Neuronal stem cell (in vitro differentiated cells): ENCODE results near the gene ADAP1.
"Not testable (repeated sequence)": the region's sequence is repeated elsewhere in the genome, so short reads cannot be mapped to it uniquely, and the experiment has no call there.

ENCODE experiments used
- DNase-seq: peaks from one replicate; pipeline ENCODE4 v3.0.0-alpha.2; 2013; ENCODE audit warnings: low spot score
- H2AFZ ChIP-seq: one replicate; pipeline ENCODE4 v1.6.1; 2013; ENCODE audit warnings: mild to moderate bottlenecking, low read length, inconsistent platforms
- H2AK5ac ChIP-seq: 2 replicates; pipeline ENCODE4 v1.6.1; 2013; ENCODE audit warnings: low read depth, mild to moderate bottlenecking, inconsistent platforms, low read length, moderate library complexity, mixed read lengths
- H2BK120ac ChIP-seq: 2 replicates; pipeline ENCODE4 v1.6.1; 2013; ENCODE audit warnings: low read depth, mild to moderate bottlenecking, inconsistent platforms, low read length, moderate library complexity, mixed read lengths
- H2BK12ac ChIP-seq: one replicate; pipeline ENCODE4 v1.6.1; 2013; ENCODE audit warnings: low read length, inconsistent platforms
- H2BK15ac ChIP-seq: 2 replicates; pipeline ENCODE4 v1.6.1; 2013; ENCODE audit warnings: mild to moderate bottlenecking, low read length, inconsistent platforms, mixed read lengths
- H2BK5ac ChIP-seq: one replicate; pipeline ENCODE4 v1.6.1; 2013; ENCODE audit warnings: inconsistent platforms, mild to moderate bottlenecking, low read length, moderate library complexity
- H3K14ac ChIP-seq: one replicate; pipeline ENCODE4 v1.6.1; 2013; ENCODE audit warnings: low read length, inconsistent platforms
- H3K18ac ChIP-seq: 2 replicates; pipeline ENCODE4 v1.6.1; 2013; ENCODE audit warnings: low read length, inconsistent platforms
- H3K23ac ChIP-seq: 2 replicates; pipeline ENCODE4 v1.6.1; 2013; ENCODE audit warnings: low read depth, mild to moderate bottlenecking, mixed read lengths, low read length, inconsistent platforms; ENCODE audit not compliant: poor library complexity
- H3K27ac ChIP-seq: replicated peaks from 3 replicates; pipeline ENCODE4 v1.5.1; 2013; ENCODE audit warnings: low read length, inconsistent platforms
- H3K27me3 ChIP-seq, 3 experiments: 2 replicates each; pipeline ENCODE4 v1.6.1; 2013; ENCODE audit warnings: low read length in 3 of 3, mild to moderate bottlenecking in 2 of 3, inconsistent platforms in 1 of 3, low read depth in 1 of 3, mixed read lengths in 1 of 3, moderate library complexity in 1 of 3; ENCODE audit not compliant: control insufficient read depth in 3 of 3, insufficient read depth in 3 of 3
- H3K36me3 ChIP-seq, 2 donors: replicated peaks in 1 of 2; 2 replicates each; pipeline ENCODE4 v1.6.1; 2013; ENCODE audit warnings: low read length in 2 of 2; ENCODE audit not compliant: control insufficient read depth in 2 of 2, insufficient read depth in 2 of 2
- H3K4ac ChIP-seq: 2 replicates; pipeline ENCODE4 v1.6.1; 2013; ENCODE audit warnings: inconsistent platforms, mild to moderate bottlenecking, low read length, moderate library complexity
- H3K4me1 ChIP-seq, 2 donors: 1 replicate in 1 of 2; 2 replicates in 1 of 2; pipeline ENCODE4 v1.6.1; 2013; ENCODE audit warnings: low read length in 2 of 2, low read depth in 1 of 2; ENCODE audit not compliant: control insufficient read depth in 2 of 2, insufficient read depth in 1 of 2
- H3K4me2 ChIP-seq: one replicate; pipeline ENCODE4 v1.6.1; 2013; ENCODE audit warnings: mild to moderate bottlenecking, low read length, inconsistent platforms; ENCODE audit not compliant: insufficient read depth, poor library complexity, severe bottlenecking
- H3K4me3 ChIP-seq, 2 donors: 2 replicates each; pipeline ENCODE4 v1.5.1; 2013; ENCODE audit warnings: low read length in 2 of 2, mild to moderate bottlenecking in 2 of 2, inconsistent platforms in 1 of 2, moderate library complexity in 1 of 2
- H3K79me1 ChIP-seq: one replicate; pipeline ENCODE4 v1.6.1; 2013; ENCODE audit warnings: low read depth, mild to moderate bottlenecking, inconsistent platforms, low read length, moderate library complexity
- H3K9ac ChIP-seq: one replicate; pipeline ENCODE4 v1.6.1; 2013; ENCODE audit warnings: mild to moderate bottlenecking, low read depth, low read length, inconsistent platforms; ENCODE audit not compliant: poor library complexity
- H3K9me3 ChIP-seq, 2 donors: replicated peaks in 1 of 2; 2 replicates each; pipeline versions ENCODE3 to v1.6.1; 2013; ENCODE audit warnings: low read length in 2 of 2, mild to moderate bottlenecking in 2 of 2, inconsistent platforms in 1 of 2, low read depth in 1 of 2, mixed read lengths in 1 of 2, moderate library complexity in 1 of 2; ENCODE audit not compliant: control insufficient read depth in 2 of 2, insufficient read depth in 1 of 2
- H4K8ac ChIP-seq: one replicate; pipeline ENCODE4 v1.6.1; 2013; ENCODE audit warnings: low read depth, mild to moderate bottlenecking, inconsistent platforms, low read length, moderate library complexity
- H4K91ac ChIP-seq: one replicate; pipeline ENCODE4 v1.6.1; 2013; ENCODE audit warnings: low read length, low read depth, mild to moderate bottlenecking, inconsistent platforms; ENCODE audit not compliant: poor library complexity
- WGBS, 2 donors: extraction: QIAGEN DNeasy Blood & Tissue Kit; methylation state at CpG; one replicate each; pipeline ENCODE4 v1.1.7; 2013; ENCODE audit warnings: missing lambda C conversion rate in 2 of 2, mixed read lengths in 1 of 2; ENCODE audit not compliant: insufficient read length in 2 of 2, insufficient replicate concordance in 1 of 2; ENCODE audit errors: extremely low coverage in 2 of 2; 5-methylcytosine and 5-hydroxymethylcytosine counted together

Gene ADAP1

GRCh38 chr7:924541-925231 lies 29.8 kb downstream of the ADAP1 start:
- no peak overlapping the region for H4K8ac ChIP-seq
- no peaks in the 10 kb centered on the region for H3K36me3 ChIP-seq
- DNase-seq = no peak
- no peak overlapping the region for H3K4me3 ChIP-seq
- H3K4ac ChIP-seq = no peak overlapping the region
- no peak overlapping the region for H3K27ac ChIP-seq
- H3K18ac ChIP-seq = peak overlapping the region; percentile 48
- peaks cover 0 to 9% (median 0%) of the 10 kb centered on the region in 3 experiments for H3K27me3 ChIP-seq
- H3K79me1 ChIP-seq = no peaks in the 10 kb centered on the region
- WGBS, 2 donors = no CpG with 5 or more reads among the region's 24 CpGs
- no peak overlapping the region for H2BK5ac ChIP-seq
- H4K91ac ChIP-seq = no peak overlapping the region
- no peak overlapping the region for H3K9ac ChIP-seq
- H3K4me2 ChIP-seq = no peak overlapping the region
- no peak overlapping the region for H2BK12ac ChIP-seq
- no peak overlapping the region for H2AK5ac ChIP-seq
- no peak overlapping the region for H3K23ac ChIP-seq
- H3K14ac ChIP-seq = peak overlapping the region; percentile 71
- H3K4me1 ChIP-seq = peaks cover 7 to 11% of the 10 kb centered on the region in 2 donors
- no peak overlapping the region for H2BK120ac ChIP-seq
- H2BK15ac ChIP-seq = no peak overlapping the region
- H2AFZ ChIP-seq = no peak overlapping the region
- no peaks in the 10 kb centered on the region for H3K9me3 ChIP-seq

DNA sequence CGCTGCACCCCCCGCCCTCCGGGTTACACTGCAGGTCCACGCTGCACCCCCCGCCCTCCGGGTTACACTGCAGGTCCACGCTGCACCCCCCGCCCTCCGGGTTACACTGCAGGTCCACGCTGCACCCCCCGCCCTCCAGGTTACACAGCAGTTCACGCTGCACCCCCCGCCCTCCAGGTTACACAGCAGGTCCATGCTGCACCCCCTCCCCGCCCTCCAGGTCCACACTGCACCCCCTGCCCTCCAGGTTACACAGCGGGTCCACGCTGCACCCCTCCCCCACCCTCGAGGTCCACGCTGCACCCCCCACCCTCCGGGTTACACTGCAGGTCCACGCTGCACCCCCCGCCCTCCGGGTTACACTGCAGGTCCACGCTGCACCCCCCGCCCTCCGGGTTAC lies 30.4 kb downstream of the ADAP1 start:
- H3K18ac ChIP-seq, H2BK5ac ChIP-seq, H3K27me3 ChIP-seq, H3K4ac ChIP-seq, H4K91ac ChIP-seq, H2BK120ac ChIP-seq, H3K9ac ChIP-seq, H4K8ac ChIP-seq, H2AFZ ChIP-seq, DNase-seq, H3K36me3 ChIP-seq, H3K4me2 ChIP-seq, H3K27ac ChIP-seq, H2AK5ac ChIP-seq, H3K9me3 ChIP-seq, H3K4me3 ChIP-seq, H2BK12ac ChIP-seq, H2BK15ac ChIP-seq, H3K23ac ChIP-seq, H3K79me1 ChIP-seq: not testable (repeated sequence)
- no CpG with 5 or more reads among the region's 25 CpGs for WGBS, 2 donors
- Histone ChIP-seq H3K4me1 (peaks cover 7 to 11% of the 10 kb centered on the region in 2 donors), H3K14ac (peak overlapping the region; percentile 75)

- no peak for DNase-seq
- Histone ChIP-seq H3K9me3 (no peaks in the 10 kb centered on the region), H3K18ac (peak overlapping the region; percentile 91), H2BK12ac (peak overlapping the region; percentile 30), H4K91ac (no peak overlapping the region), H2BK120ac (peak overlapping the region; percentile 72), H3K14ac (peak overlapping the region; percentile 75), H3K4me1 (peaks cover 7 to 11% of the 10 kb centered on the region in 2 donors), H3K4me3 (no peak overlapping the region), H2AK5ac (peak overlapping the region; percentile 1), H2BK15ac (peak overlapping the region; percentile 81), H3K27ac (no peak overlapping the region), H3K36me3 (no peaks in the 10 kb centered on the region), H4K8ac (no peak overlapping the region), H3K4ac (peak overlapping the region; percentile 23), H3K23ac (peak overlapping the region; percentile 6), H3K79me1 (no peaks in the 10 kb centered on the region), H3K9ac (no peak overlapping the region), H2AFZ (peak overlapping the region; percentile 88), H3K27me3 (peaks cover 0 to 9% (median 0%) of the 10 kb centered on the region in 3 experiments), H2BK5ac (peak overlapping the region; percentile 82), H3K4me2 (no peak overlapping the region)
- no CpG with 5 or more reads among the region's 40 CpGs for WGBS, 2 donors
Measured at GRCh38 chr7:923108-924041, 31.1 kb downstream of the ADAP1 start.
